ENCODE data around the gene TMEM147. TPM values are rescaled to one million over a fixed set of nuclear protein-coding genes. Genes with fewer than 3 reads are reported as not detected.
A peak's percentile ranks its signal among the peaks of the same experiment; 100 is the strongest.

The TMEM147 gene
- total and polyA plus RNA-seq, 10 of the 15 experiments (the other 5 are each of a cell fraction or from before 2014, with no cell fraction given): 53.4 to 145 (median 79.3) TPM

DNA sequence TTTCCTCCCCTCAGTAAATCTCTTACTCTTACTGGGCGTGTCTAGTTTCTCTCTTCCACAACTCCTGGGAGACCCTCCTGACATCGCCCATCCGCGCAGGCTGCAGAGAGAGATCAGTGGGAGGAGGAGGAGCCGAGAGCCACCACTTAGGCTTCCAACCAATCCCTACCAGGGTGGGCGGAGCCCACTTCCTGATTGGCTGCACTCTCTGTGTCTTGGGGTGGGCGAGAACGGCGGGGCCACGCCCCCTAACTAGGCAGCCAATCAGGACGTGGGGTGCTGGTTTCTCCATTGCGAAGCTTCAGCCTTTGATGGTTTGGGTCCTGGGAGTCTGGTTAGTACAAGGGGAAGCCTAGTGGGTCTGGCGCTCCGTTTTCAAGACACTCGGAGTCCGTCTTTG, 40.4 kb downstream of the TMEM147 start, which contains the start of gene PMIS2:
TSS of gene PMIS2 (plus strand) at position 326 of the 400 bp plus-strand sequence. CDS start 87 bp downstream, outside the sequence.
- intact Hi-C loops (cut with micrococcal nuclease; ENCODE audit: unreplicated experiment) (no loop called here), in situ Hi-C loops (cut with MboI) (no loop called here)
- H3K36me3 ChIP-seq (ENCODE audit: control insufficient read depth in 2 of 2, insufficient read depth in 2 of 2, low read length in 1 of 2): no peaks in the 10 kb centered on the region
- RAD21 ChIA-PET (ENCODE audit: unreplicated experiment): no interaction called here
- H3K9ac ChIP-seq (ENCODE audit: control insufficient read depth, insufficient read depth, low read length): no peak within 1 kb of the TSS
- POLR2A ChIA-PET: interaction anchor here (0.6 kb wide), 1 partner anchor 230 kb away, joined by 4 read pairs; no protein-coding TSS in a partner anchor
- no peaks in the 10 kb centered on the region; the same call in 2 of the 3 replicates for H3K9me3 ChIP-seq (replicated peaks; ENCODE audit: control insufficient read depth, insufficient read depth, low read length)
- FAIRE-seq: no peak
- H2AFZ ChIP-seq (ENCODE audit: control insufficient read depth, low read depth, low read length): no peak within 1 kb of the TSS
- H3K27ac ChIP-seq (ENCODE audit: control insufficient read depth, insufficient read depth): no peak within 1 kb of the TSS
- H3K79me2 ChIP-seq (ENCODE audit: control insufficient read depth, insufficient read depth, low read length): no peaks in the 10 kb centered on the region
- TF ChIP-seq CHD2 (IDR thresholded peaks at IDR 0.05; ENCODE audit: borderline replicate concordance, low read depth, low read length) (no peak), SP1 (IDR thresholded peaks at IDR 0.05; ENCODE audit: low read depth, low read length) (peak; percentile 17), RUNX3 (IDR thresholded peaks at IDR 0.05; ENCODE audit: low read length) (no peak), KLF5 (IDR thresholded peaks at IDR 0.05; ENCODE audit: partially characterized antibody) (no peak), STAT1 (conservative IDR thresholded peaks at IDR 0.05) (no peak), NFYB (IDR thresholded peaks at IDR 0.05; ENCODE audit: insufficient read depth, low read depth, low read length) (peak; percentile 79), ESRRA (IDR thresholded peaks at IDR 0.05; ENCODE audit: low read length) (no peak)
- TF ChIP-seq, protein P1, sequence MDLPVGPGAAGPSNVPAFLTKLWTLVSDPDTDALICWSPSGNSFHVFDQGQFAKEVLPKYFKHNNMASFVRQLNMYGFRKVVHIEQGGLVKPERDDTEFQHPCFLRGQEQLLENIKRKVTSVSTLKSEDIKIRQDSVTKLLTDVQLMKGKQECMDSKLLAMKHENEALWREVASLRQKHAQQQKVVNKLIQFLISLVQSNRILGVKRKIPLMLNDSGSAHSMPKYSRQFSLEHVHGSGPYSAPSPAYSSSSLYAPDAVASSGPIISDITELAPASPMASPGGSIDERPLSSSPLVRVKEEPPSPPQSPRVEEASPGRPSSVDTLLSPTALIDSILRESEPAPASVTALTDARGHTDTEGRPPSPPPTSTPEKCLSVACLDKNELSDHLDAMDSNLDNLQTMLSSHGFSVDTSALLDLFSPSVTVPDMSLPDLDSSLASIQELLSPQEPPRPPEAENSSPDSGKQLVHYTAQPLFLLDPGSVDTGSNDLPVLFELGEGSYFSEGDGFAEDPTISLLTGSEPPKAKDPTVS (IDR thresholded peaks at IDR 0.05; ENCODE audit: low read depth, low read length): no peak
- TF ChIP-seq, protein P2, sequence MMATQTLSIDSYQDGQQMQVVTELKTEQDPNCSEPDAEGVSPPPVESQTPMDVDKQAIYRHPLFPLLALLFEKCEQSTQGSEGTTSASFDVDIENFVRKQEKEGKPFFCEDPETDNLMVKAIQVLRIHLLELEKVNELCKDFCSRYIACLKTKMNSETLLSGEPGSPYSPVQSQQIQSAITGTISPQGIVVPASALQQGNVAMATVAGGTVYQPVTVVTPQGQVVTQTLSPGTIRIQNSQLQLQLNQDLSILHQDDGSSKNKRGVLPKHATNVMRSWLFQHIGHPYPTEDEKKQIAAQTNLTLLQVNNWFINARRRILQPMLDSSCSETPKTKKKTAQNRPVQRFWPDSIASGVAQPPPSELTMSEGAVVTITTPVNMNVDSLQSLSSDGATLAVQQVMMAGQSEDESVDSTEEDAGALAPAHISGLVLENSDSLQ (IDR thresholded peaks at IDR 0.05): no peak
- no peak within 1 kb of the TSS for H3K4me3 ChIP-seq
- peak; percentile 48; the same call in 2 of the 3 replicates for ATAC-seq
- H3K4me1 ChIP-seq (ENCODE audit: control insufficient read depth, insufficient read depth, low read length): no peaks in the 10 kb centered on the region
- no peak for DNase-seq (ENCODE audit: low read depth, low spot score)
- 72% methylated on average over 16 of the region's 16 CpGs for WGBS (ENCODE audit: insufficient coverage, insufficient replicate concordance, low lambda C conversion rate, missing lambda C conversion rate)
- no peaks in the 10 kb centered on the region for H3K27me3 ChIP-seq (replicated peaks in 1 of 2; ENCODE audit: control insufficient read depth in 2 of 2, insufficient read depth in 2 of 2, low read length in 1 of 2)
- SMC1A ChIA-PET (ENCODE audit: uncharacterized antibody, unreplicated experiment): interaction anchor here (1.8 kb wide), 1 partner anchor 11 kb away, joined by 8 read pairs; no protein-coding TSS in a partner anchor
- CTCF ChIA-PET: interaction anchor here (0.8 kb wide), 1 partner anchor 37 kb away, joined by 3 read pairs; no protein-coding TSS in a partner anchor
- BruUV-seq (replicated peaks): no TSS peak
- no peak within 1 kb of the TSS for H3K4me2 ChIP-seq (ENCODE audit: control insufficient read depth, insufficient read depth)
- H4K20me1 ChIP-seq (ENCODE audit: control insufficient read depth, insufficient read depth): no peaks in the 10 kb centered on the region

Data from GM12878 (cell line).